Measurements from ENCODE around the gene NKTR. TPM values are rescaled to one million over a fixed set of nuclear protein-coding genes. Genes with fewer than 3 reads are reported as not detected.

NKTR gene
- polyA plus RNA-seq, 1 donor from 2014 or later: 242 TPM

DNA sequence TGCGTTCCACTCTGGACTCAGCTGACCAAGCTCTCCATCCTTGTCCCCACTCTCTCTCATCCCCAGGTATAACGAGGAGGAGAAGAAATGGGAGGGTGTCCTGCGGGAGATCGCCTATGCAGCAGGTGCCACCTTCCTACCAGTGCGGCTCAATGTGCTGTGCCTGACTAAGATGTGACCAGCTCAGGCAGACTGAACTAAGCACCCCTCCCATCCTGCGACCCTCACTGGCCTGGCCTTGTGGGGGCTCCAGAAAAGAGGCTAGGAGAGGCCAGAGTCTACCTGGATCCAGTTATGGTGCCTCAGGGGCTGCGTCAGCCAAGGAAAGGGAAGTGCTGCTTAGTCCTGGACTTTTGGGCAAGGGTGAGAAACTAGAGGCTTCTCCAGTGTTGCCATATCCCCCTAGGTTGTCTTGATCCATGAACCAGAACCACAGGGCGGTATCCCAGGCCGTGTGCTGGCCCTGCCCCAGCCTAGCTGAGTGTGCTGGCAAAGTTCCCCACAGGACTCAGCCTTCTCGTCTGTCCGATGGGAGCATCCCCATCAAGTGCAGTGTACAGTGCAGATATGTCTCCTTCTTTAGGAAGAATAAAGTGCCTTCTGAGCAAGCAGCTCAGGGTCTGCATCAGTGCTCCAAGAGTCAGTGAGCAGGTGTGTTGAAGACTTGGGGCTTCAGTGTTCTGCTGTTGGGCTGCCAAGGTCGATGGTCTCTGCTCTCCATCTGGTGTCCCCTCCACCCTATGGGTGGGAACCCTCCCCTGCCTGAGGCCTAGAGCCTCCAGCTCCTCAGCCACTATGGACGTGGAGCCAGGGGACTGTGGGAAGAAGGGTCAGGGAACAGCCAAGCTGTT is 91.6 kb downstream of the NKTR start:
- Histone ChIP-seq H3K27ac (ENCODE audit: low read length) (no peak overlapping the region), H3K4me2 (ENCODE audit: low read length) (no peak overlapping the region), H3K36me3 (ENCODE audit: insufficient read depth, low read length) (no peaks in the 10 kb centered on the region), H2AFZ (ENCODE audit: low read depth, low read length) (no peak overlapping the region), H3F3A (ENCODE audit: insufficient read depth, low read length, poor library complexity, severe bottlenecking) (no peaks in the 10 kb centered on the region), H3K9me3 (ENCODE audit: low read length) (no peaks in the 10 kb centered on the region), H3K4me3 (ENCODE audit: low read length) (no peak overlapping the region), H3K9ac (ENCODE audit: low read length) (no peak overlapping the region), H3K27me3 (ENCODE audit: insufficient read depth, low read depth, low read length) (no peaks in the 10 kb centered on the region), H4K20me1 (ENCODE audit: insufficient read depth) (no peaks in the 10 kb centered on the region), H3K9me2 (ENCODE audit: insufficient read depth, low read length) (no peaks in the 10 kb centered on the region), H3K79me2 (replicated peaks; ENCODE audit: insufficient read depth, low read length) (no peaks in the 10 kb centered on the region)
- TF ChIP-seq SMC3 (conservative IDR thresholded peaks at IDR 0.05; ENCODE audit: poor library complexity) (no peak), EZH2 (IDR thresholded peaks at IDR 0.05; ENCODE audit: borderline replicate concordance, insufficient read depth, low read length, poor library complexity, severe bottlenecking) (no peak), MXI1 (conservative IDR thresholded peaks at IDR 0.05; ENCODE audit: poor library complexity, severe bottlenecking) (no peak), TAF1 (IDR thresholded peaks at IDR 0.05; ENCODE audit: low read depth) (no peak), EP300 (conservative IDR thresholded peaks at IDR 0.05; ENCODE audit: poor library complexity, severe bottlenecking) (no peak), RAD21 (conservative IDR thresholded peaks at IDR 0.05) (no peak), POLR2AphosphoS5 (IDR thresholded peaks at IDR 0.05) (no peak)
- TF ChIP-seq, protein P1, sequence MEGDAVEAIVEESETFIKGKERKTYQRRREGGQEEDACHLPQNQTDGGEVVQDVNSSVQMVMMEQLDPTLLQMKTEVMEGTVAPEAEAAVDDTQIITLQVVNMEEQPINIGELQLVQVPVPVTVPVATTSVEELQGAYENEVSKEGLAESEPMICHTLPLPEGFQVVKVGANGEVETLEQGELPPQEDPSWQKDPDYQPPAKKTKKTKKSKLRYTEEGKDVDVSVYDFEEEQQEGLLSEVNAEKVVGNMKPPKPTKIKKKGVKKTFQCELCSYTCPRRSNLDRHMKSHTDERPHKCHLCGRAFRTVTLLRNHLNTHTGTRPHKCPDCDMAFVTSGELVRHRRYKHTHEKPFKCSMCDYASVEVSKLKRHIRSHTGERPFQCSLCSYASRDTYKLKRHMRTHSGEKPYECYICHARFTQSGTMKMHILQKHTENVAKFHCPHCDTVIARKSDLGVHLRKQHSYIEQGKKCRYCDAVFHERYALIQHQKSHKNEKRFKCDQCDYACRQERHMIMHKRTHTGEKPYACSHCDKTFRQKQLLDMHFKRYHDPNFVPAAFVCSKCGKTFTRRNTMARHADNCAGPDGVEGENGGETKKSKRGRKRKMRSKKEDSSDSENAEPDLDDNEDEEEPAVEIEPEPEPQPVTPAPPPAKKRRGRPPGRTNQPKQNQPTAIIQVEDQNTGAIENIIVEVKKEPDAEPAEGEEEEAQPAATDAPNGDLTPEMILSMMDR (IDR thresholded peaks at IDR 0.05; ENCODE audit: poor library complexity, severe bottlenecking): no peak
- TF ChIP-seq, protein P2, sequence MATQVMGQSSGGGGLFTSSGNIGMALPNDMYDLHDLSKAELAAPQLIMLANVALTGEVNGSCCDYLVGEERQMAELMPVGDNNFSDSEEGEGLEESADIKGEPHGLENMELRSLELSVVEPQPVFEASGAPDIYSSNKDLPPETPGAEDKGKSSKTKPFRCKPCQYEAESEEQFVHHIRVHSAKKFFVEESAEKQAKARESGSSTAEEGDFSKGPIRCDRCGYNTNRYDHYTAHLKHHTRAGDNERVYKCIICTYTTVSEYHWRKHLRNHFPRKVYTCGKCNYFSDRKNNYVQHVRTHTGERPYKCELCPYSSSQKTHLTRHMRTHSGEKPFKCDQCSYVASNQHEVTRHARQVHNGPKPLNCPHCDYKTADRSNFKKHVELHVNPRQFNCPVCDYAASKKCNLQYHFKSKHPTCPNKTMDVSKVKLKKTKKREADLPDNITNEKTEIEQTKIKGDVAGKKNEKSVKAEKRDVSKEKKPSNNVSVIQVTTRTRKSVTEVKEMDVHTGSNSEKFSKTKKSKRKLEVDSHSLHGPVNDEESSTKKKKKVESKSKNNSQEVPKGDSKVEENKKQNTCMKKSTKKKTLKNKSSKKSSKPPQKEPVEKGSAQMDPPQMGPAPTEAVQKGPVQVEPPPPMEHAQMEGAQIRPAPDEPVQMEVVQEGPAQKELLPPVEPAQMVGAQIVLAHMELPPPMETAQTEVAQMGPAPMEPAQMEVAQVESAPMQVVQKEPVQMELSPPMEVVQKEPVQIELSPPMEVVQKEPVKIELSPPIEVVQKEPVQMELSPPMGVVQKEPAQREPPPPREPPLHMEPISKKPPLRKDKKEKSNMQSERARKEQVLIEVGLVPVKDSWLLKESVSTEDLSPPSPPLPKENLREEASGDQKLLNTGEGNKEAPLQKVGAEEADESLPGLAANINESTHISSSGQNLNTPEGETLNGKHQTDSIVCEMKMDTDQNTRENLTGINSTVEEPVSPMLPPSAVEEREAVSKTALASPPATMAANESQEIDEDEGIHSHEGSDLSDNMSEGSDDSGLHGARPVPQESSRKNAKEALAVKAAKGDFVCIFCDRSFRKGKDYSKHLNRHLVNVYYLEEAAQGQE (IDR thresholded peaks at IDR 0.05; ENCODE audit: borderline replicate concordance): no peak

DNA sequence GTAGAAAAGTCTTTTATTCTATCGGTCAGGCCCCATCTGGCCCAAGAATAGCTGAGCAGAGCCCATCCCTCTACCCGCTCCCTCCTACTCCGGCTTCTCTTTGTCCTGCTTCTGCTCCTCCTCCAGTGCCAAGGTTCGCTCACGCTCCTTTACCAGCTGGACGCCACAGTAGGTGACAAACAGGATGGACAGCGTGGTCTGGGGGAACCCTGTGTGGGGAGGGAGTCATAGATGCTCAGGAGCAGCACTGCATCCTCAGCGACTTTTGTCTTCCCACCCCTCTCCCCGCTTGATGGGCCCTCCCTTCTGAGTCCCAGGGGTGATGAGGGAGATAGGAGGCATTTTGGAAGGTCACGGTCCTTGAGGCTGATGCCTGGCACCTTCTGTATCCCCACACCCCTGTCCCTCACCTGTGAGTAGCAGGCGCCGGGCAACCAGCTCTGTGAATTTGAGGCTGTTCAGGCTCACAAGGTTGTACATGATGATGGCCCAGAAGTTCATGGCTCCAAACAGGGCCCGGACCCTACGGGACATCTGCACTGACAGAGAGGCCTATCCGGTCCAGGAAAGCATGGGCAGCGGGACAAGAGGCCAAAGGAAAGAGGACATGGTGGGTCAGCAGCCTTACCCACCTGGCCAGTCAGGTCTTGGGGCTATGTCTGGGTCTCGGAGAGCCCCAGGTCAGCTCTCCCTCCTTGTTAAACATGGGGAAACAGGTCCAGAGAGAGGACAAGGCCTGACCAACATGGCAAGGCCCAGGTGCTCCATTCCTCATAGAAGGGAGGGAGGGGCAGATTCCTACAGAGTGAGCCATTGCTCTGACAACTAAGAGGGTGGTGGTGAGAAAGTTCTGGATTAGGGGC is 92.4 kb downstream of the NKTR start:
- H3K4me2 ChIP-seq (ENCODE audit: low read length): no peak overlapping the region
- no peaks in the 10 kb centered on the region for H3K9me3 ChIP-seq (ENCODE audit: low read length)
- no peak for TF ChIP-seq EZH2 (IDR thresholded peaks at IDR 0.05; ENCODE audit: borderline replicate concordance, insufficient read depth, low read length, poor library complexity, severe bottlenecking)
- TF ChIP-seq, protein P2 (IDR thresholded peaks at IDR 0.05; ENCODE audit: borderline replicate concordance): no peak
- TF ChIP-seq POLR2AphosphoS5 (IDR thresholded peaks at IDR 0.05): no peak
- TF ChIP-seq SMC3 (conservative IDR thresholded peaks at IDR 0.05; ENCODE audit: poor library complexity): no peak
- TF ChIP-seq RAD21 (conservative IDR thresholded peaks at IDR 0.05): no peak
- H3F3A ChIP-seq (ENCODE audit: insufficient read depth, low read length, poor library complexity, severe bottlenecking): no peaks in the 10 kb centered on the region
- no peaks in the 10 kb centered on the region for H3K79me2 ChIP-seq (replicated peaks; ENCODE audit: insufficient read depth, low read length)
- no peak overlapping the region for H2AFZ ChIP-seq (ENCODE audit: low read depth, low read length)
- H3K4me3 ChIP-seq (ENCODE audit: low read length): no peak overlapping the region
- no peak overlapping the region for H3K9ac ChIP-seq (ENCODE audit: low read length)
- H4K20me1 ChIP-seq (ENCODE audit: insufficient read depth): no peaks in the 10 kb centered on the region
- no peaks in the 10 kb centered on the region for H3K9me2 ChIP-seq (ENCODE audit: insufficient read depth, low read length)
- no peaks in the 10 kb centered on the region for H3K36me3 ChIP-seq (ENCODE audit: insufficient read depth, low read length)
- no peaks in the 10 kb centered on the region for H3K27me3 ChIP-seq (ENCODE audit: insufficient read depth, low read depth, low read length)
- H3K27ac ChIP-seq (ENCODE audit: low read length): no peak overlapping the region

Measured in neural cell (in vitro differentiated cells).